HTERT RPE-1 (cell line): Measurements from ENCODE around the gene COL18A1.

Experiments used
- in situ Hi-C: fragments of 300-500 bp; cut with MboI; formaldehyde crosslinking; loops from 4 replicates; pipeline ENCODE4 v1.14.3; 2020; ENCODE audit warnings: low sequenced_read_pairs

COL18A1 gene

GRCh38 chr21:45401916-45402900 is 2.8 kb upstream of the COL18A1 start:
- in situ Hi-C loops: no loop called here

DNA sequence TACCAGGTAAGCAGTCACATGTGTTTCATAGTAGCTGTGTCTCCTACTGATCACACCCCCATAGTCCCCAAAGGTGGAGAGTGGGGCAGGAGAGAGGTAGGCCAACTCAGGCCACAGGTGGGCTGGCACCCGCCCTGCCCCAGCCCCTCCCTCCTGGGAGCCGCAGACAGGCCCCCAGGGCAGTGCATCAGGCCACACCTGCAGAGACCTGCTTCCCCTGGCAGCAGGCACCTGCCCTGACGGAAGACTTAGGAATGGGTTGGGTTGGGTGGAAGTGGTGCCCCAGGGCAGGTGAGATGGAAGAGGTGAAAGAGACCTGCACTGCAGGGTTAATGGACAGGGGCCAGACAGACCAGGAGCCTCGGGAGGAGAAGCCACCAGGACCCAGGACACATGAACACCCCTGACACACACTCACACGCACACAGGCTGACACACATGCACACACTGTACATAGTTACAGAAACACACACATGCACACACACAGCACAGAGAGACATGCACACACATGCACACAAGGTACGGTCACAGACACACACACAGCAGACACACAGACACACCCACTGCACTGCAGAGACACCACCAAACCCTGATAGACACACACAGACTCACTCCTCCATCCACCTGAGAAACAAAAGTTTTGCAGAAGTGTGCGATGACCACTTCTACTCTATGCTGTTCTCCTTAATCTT is 1.7 kb upstream of the COL18A1 start:
- in situ Hi-C loops: no loop called here

- in situ Hi-C loops: no loop called here
Measured at GRCh38 chr21:45403825-45404729, 888 bp upstream of the COL18A1 start.

- in situ Hi-C loops: no loop called here
Measured at GRCh38 chr21:45405271-45405818, 380 bp downstream of the COL18A1 start.

- in situ Hi-C loops: no loop called here
Measured at GRCh38 chr21:45405819-45406762, 1.1 kb downstream of the COL18A1 start.

DNA sequence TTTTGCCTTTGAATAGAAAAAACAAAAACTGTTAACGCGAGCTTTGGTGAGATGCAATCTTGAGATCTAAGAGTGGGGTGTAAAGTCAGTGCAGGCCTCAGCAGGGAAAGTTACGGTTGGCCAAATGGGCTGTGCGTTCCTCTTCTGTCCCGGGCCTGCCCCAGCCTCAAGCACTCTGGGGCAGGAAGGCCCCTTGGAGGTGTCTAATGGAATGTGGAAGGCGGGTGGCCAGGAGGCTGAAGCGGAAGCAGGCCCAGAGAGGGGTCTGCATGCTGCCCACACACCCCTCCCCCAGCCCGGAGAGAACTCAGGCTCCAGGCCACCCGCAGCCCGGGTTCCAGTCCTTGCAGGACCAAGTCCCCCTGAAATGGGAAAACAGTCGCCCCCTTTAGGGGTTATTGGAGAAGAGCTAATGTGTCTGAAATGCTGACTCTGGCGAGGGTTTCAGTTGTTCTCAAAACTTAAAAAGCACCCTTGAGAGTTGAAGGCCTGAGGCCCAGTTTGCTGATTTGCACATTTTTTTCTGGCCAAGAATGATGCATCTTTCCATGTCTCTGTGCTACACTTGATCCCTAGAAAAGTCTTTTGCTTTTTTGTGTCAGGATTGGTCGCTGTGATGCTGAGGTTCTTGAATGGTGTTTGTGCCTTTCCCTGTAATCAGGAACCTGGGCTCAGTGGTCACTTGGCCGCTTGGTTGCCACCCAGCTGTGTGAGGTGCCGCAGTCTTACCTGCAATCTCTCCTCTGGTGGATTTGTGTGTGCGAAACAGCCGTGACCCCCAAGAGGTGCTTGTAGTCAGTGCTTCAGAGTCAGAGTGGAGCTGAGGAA is 2.0 kb downstream of the COL18A1 start:
- in situ Hi-C loops: no loop called here

GRCh38 chr21:45407629-45408247 is 2.8 kb downstream of the COL18A1 start:
- in situ Hi-C loops: no loop called here

GRCh38 chr21:45408271-45408791 is 3.4 kb downstream of the COL18A1 start:
- in situ Hi-C loops: no loop called here

DNA sequence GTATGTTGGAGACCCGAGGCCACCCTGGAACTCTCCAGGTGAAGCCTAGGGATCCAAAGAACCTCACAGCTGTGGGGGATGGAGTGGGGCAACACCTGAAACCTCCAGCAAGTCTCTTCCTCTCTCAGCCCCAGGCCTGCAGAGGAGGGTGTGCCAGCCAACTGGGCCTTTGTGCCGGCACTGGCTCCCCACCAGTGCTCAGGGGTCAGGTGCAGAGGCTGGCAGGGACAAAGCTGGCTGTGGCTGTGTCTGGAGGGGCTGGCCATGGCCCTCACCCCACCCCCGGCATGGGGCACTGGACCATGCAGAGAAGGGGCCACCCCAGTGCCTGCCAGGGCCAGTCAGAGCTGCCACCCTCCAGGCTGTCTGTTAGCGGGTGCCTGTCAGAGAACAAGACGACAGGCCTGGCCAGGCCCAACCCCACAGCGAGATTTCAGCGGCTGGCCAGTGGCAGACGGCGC is 3.9 kb downstream of the COL18A1 start:
- in situ Hi-C loops: no loop called here

DNA sequence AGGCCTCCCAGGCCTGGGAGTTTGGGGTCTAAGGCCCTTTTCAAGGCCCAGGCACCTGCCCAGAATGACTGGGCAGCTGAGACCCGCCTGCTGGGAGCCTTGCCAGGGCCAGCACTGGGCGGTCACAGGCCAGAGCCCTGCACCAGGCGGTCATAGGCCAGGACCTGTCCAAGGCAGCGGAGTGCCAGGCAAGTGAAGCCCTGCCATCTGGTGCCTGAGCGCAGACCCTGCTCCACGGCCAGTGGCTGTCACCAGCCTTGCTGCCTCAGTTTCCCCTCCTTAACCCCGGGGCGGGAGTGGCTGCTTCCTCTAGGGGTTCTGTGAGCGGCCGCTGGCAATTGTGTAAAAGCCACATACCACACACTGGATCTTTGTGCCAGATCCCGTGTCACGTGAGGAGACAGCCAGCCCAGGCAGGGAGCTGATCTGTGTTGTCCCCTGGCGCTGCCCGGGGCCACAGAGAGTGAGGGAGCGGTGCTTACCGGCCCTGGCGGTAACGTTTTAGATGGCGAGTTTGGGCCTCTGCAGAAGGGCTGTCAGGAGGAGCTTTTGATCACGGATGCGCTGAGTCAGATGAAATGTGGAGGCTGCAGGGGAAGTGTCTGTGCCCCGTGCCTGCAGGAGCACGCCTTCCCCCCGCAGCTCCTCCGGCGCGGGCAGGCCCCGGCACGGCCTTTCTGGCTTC is 4.6 kb downstream of the COL18A1 start:
- in situ Hi-C loops: no loop called here

- in situ Hi-C loops: no loop called here
Measured at GRCh38 chr21:45410151-45410864, 5.3 kb downstream of the COL18A1 start.

- in situ Hi-C loops: no loop called here
Measured at GRCh38 chr21:45410865-45411809, 6.2 kb downstream of the COL18A1 start.

DNA sequence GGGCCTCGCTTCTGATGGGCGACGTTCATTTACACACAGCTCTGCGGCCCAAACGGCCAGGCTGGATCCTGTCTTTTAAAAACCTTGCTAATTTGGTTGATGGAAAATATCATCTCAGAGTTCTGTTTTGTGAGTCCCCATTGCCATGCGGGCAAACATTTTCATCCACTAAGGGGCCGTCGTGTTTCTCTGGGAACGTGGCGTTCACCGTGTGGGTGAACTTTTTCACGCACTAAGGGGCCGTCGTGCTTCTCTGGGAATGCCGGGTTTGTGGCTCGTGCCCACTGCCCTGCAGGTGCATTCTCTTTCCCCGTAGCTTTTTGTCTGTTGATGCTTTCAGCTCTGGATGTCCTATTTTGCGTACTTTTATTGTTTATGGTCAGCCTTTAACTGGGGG is 6.8 kb downstream of the COL18A1 start:
- in situ Hi-C loops: no loop called here

- in situ Hi-C loops: no loop called here
Measured at GRCh38 chr21:45412491-45412890, 7.5 kb downstream of the COL18A1 start.

- in situ Hi-C loops: no loop called here
Measured at GRCh38 chr21:45412909-45413611, 8.1 kb downstream of the COL18A1 start.
